Colonic mucosa (tissue), 4 donors: ENCODE measurements around the gene ZBTB20. TPM values are rescaled to one million over a fixed set of nuclear protein-coding genes. Genes with fewer than 3 reads are reported as not detected.

Experiments used
- DNase-seq: peaks from one replicate; pipeline ENCODE4 v3.0.0-alpha.2; 2020
- H3K27ac ChIP-seq: fragments of 200-600 bp; one replicate; pipeline ENCODE4 v1.8.0; 2021
- H3K27me3 ChIP-seq: fragments of 200-600 bp; one replicate; pipeline ENCODE4 v1.8.0; 2021
- H3K36me3 ChIP-seq: fragments of 200-600 bp; one replicate; pipeline ENCODE4 v1.8.0; 2021
- H3K4me1 ChIP-seq: fragments of 200-600 bp; one replicate; pipeline ENCODE4 v1.8.0; 2021; ENCODE audit warnings: mild to moderate bottlenecking
- H3K4me3 ChIP-seq: fragments of 200-600 bp; one replicate; pipeline ENCODE4 v1.8.0; 2021
- H3K9ac ChIP-seq, 2 donors: one replicate each; pipeline ENCODE4 v1.7.0; 2013; ENCODE audit warnings: control low read depth in 2 of 2, low read depth in 2 of 2, low read length in 2 of 2
- H3K9me3 ChIP-seq: fragments of 200-600 bp; one replicate; pipeline ENCODE4 v1.8.0; 2021
- CTCF ChIP-seq: fragments of 200-600 bp; IDR thresholded peaks from one replicate; pipeline ENCODE4 v1.8.0; 2022; ENCODE audit warnings: antibody characterized with exemption, mild to moderate bottlenecking
- intact Hi-C: fragments of 100-400 bp; cut with DNase I; formaldehyde crosslinking; loops from one replicate; pipeline ENCODE4 v1.14.1; 2022
- total RNA-seq, 2 donors: library from RNA; stranded (reverse); fragmentation: NEBNext Ultra II Directional in 1 of 2; extraction: Animal tissue kit (Norgen Biotek cat#: 25700) in 1 of 2; gene quantifications; one replicate each; pipeline ENCODE4 v1.2.1, GENCODE V29; 2021
- donor health status: healthy.
- donor health status: DM: no; HTN: no; CAD: no.
- donor health status: DM: no; HTN: no; CAD: no.

ZBTB20 gene
- total RNA-seq, 2 donors from 2014 or later: 12.7 to 21.2 TPM

- no peak for TF ChIP-seq CTCF
- Histone ChIP-seq H3K4me1 (no peaks in the 10 kb centered on the region), H3K27ac (no peak overlapping the region), H3K9ac (no peak overlapping the region), H3K4me3 (no peak overlapping the region), H3K27me3 (no peaks in the 10 kb centered on the region), H3K9me3 (no peaks in the 10 kb centered on the region), H3K36me3 (no peaks in the 10 kb centered on the region)
- intact Hi-C loops: no loop called here
- no peak for DNase-seq
Observed at GRCh38 chr3:114551770-114552526, 595.1 kb downstream of the ZBTB20 start.

GRCh38 chr3:114550165-114550564, 596.9 kb downstream of the ZBTB20 start:
- H3K27ac ChIP-seq: no peak overlapping the region
- no peaks in the 10 kb centered on the region for H3K36me3 ChIP-seq
- H3K9ac ChIP-seq: no peak overlapping the region
- H3K4me3 ChIP-seq: no peak overlapping the region
- no peak for DNase-seq
- no peaks in the 10 kb centered on the region for H3K9me3 ChIP-seq
- no peaks in the 10 kb centered on the region for H3K4me1 ChIP-seq
- H3K27me3 ChIP-seq: no peaks in the 10 kb centered on the region
- intact Hi-C loops: no loop called here
- TF ChIP-seq CTCF: no peak

- no peak for TF ChIP-seq CTCF
- intact Hi-C loops: no loop called here
- DNase-seq: no peak
Observed at GRCh38 chr3:114545193-114545592, 601.9 kb downstream of the ZBTB20 start.

GRCh38 chr3:114542359-114542758, 604.7 kb downstream of the ZBTB20 start:
- no peaks in the 10 kb centered on the region for H3K27me3 ChIP-seq
- intact Hi-C loops: no loop called here
- no peak overlapping the region for H3K27ac ChIP-seq
- H3K9ac ChIP-seq: no peak overlapping the region
- no peak for DNase-seq
- no peak for TF ChIP-seq CTCF
- H3K4me3 ChIP-seq: no peak overlapping the region
- H3K9me3 ChIP-seq: no peaks in the 10 kb centered on the region
- H3K4me1 ChIP-seq: no peaks in the 10 kb centered on the region
- no peaks in the 10 kb centered on the region for H3K36me3 ChIP-seq

More at GRCh38 chr3:114545193-114545592, 601.9 kb downstream of the ZBTB20 start:
- Histone ChIP-seq H3K4me1 (no peaks in the 10 kb centered on the region), H3K9me3 (no peaks in the 10 kb centered on the region), H3K4me3 (no peak overlapping the region), H3K9ac (no peak overlapping the region), H3K36me3 (no peaks in the 10 kb centered on the region), H3K27me3 (no peaks in the 10 kb centered on the region), H3K27ac (no peak overlapping the region)

GRCh38 chr3:114539525-114539924, 607.6 kb downstream of the ZBTB20 start:
- intact Hi-C loops: no loop called here
- DNase-seq: no peak

More at GRCh38 chr3:114539525-114539924, 607.6 kb downstream of the ZBTB20 start:
- H3K4me1 ChIP-seq: no peaks in the 10 kb centered on the region
- no peak overlapping the region for H3K27ac ChIP-seq
- H3K27me3 ChIP-seq: no peaks in the 10 kb centered on the region
- TF ChIP-seq CTCF: no peak
- no peaks in the 10 kb centered on the region for H3K36me3 ChIP-seq
- H3K9ac ChIP-seq: no peak overlapping the region
- H3K4me3 ChIP-seq: no peak overlapping the region
- H3K9me3 ChIP-seq: no peaks in the 10 kb centered on the region
